Activated CD8-positive, alpha-beta T cell treated with anti-CD3 and anti-CD28 coated beads for 36 hours (primary cell): Measurements from ENCODE around the gene ETHE1. TPM values are rescaled to one million over a fixed set of nuclear protein-coding genes. Genes with fewer than 3 reads are reported as not detected.

Source experiments
- ATAC-seq: fragments of 200-7000 bp; cut with Tn5 transposase; one replicate; pipeline ENCODE4 v1.10.0; 2021; ENCODE audit warnings: mild to moderate bottlenecking, moderate library complexity
- CTCF ChIA-PET: fragments of 350-600 bp; sonication (Branson Sonifier 250); formaldehyde crosslinking; loops from one replicate; lab custom pipeline; 2021; ENCODE audit warnings: antibody characterized with exemption; lab: Charles Lee
- POLR2A ChIA-PET: fragments of 350-600 bp; sonication (Branson Sonifier 250); formaldehyde crosslinking; loops from one replicate; lab custom pipeline; 2021; ENCODE audit warnings: antibody characterized with exemption; lab: Charles Lee
- DNase-seq: peaks from one replicate; pipeline ENCODE4 v3.0.0-alpha.2; 2020
- H3K27ac Mint-ChIP-seq: one replicate; pipeline ENCODE4 v1.8.0; 2021; ENCODE audit warnings: mild to moderate bottlenecking, mixed read lengths
- H3K27me3 Mint-ChIP-seq: one replicate; pipeline ENCODE4 v1.8.0; 2021; ENCODE audit warnings: mixed read lengths
- H3K36me3 Mint-ChIP-seq: one replicate; pipeline ENCODE4 v1.8.0; 2021; ENCODE audit warnings: low read depth, mixed read lengths
- H3K4me1 Mint-ChIP-seq: one replicate; pipeline ENCODE4 v1.8.0; 2021; ENCODE audit warnings: low read depth, mixed read lengths
- H3K4me3 Mint-ChIP-seq: one replicate; pipeline ENCODE4 v1.8.0; 2021; ENCODE audit warnings: mild to moderate bottlenecking, moderate library complexity, mixed read lengths
- H3K9me3 Mint-ChIP-seq: one replicate; pipeline ENCODE4 v1.8.0; 2021; ENCODE audit warnings: mixed read lengths
- CTCF ChIP-seq: fragments of 200-600 bp; IDR thresholded peaks from one replicate; pipeline ENCODE4 v1.8.0; 2022; ENCODE audit warnings: antibody characterized with exemption, mild to moderate bottlenecking
- intact Hi-C: fragments of 100-400 bp; cut with micrococcal nuclease; formaldehyde crosslinking; loops from one replicate; pipeline ENCODE4 v1.10.0; 2022
- total RNA-seq, 2 experiments: library from RNA; stranded (reverse); gene quantifications; one replicate each; pipeline ENCODE4 v1.2.3, GENCODE V29; 2021

Gene ETHE1
- total RNA-seq, 2 experiments from 2014 or later = 50.9 to 57.1 TPM

GRCh38 chr19:43457809-43458208 is 69.2 kb downstream of the ETHE1 start:
- no peaks in the 10 kb centered on the region for H3K9me3 Mint-ChIP-seq
- intact Hi-C loops = no loop called here
- POLR2A ChIA-PET = interaction anchor here (0.7 kb wide), 1 partner anchor 68 kb away, joined by 3 read pairs; no protein-coding TSS in a partner anchor
- no peak overlapping the region for H3K27ac Mint-ChIP-seq
- no peaks in the 10 kb centered on the region for H3K27me3 Mint-ChIP-seq
- H3K36me3 Mint-ChIP-seq = peaks cover 5% of the 10 kb centered on the region
- CTCF ChIA-PET = interaction anchor here (1.2 to 5.9 kb wide), 7 partner anchors 10 to 210 kb away, joined by 3 to 44 read pairs (median 4); no protein-coding TSS in a partner anchor
- H3K4me1 Mint-ChIP-seq = peaks cover 20% of the 10 kb centered on the region
- H3K4me3 Mint-ChIP-seq = no peak overlapping the region
- TF ChIP-seq CTCF = no peak
- no peak for ATAC-seq
- DNase-seq = no peak

Other genes starting within 250 kb of the ETHE1 start
- not detected for gene CD177, start 173.5 kb downstream of the ETHE1 start, total RNA-seq
- gene TEX101, start 112.3 kb downstream of the ETHE1 start, total RNA-seq = not detected
- gene LYPD3, start 61.6 kb downstream of the ETHE1 start, total RNA-seq = 1 to 10 TPM; 4.4 to 4.9 TPM
- gene PHLDB3, start 22.5 kb downstream of the ETHE1 start, total RNA-seq = 10 to 100 TPM; 14.7 to 17.5 TPM
- 1 to 10 TPM; 1.2 to 2.0 TPM for gene ZNF575, start 6.0 kb upstream of the ETHE1 start, total RNA-seq
- 10 to 100 TPM; 29.4 to 32.4 TPM for gene XRCC1, start 48.3 kb upstream of the ETHE1 start, total RNA-seq
- gene PINLYP, start 48.6 kb upstream of the ETHE1 start, total RNA-seq = 10 to 100 TPM in 1 of 2 experiments, 1 to 10 TPM in 1; 9.7 to 12.3 TPM
- 10 to 100 TPM; 17.1 to 17.9 TPM for gene IRGQ, start 68.9 kb upstream of the ETHE1 start, total RNA-seq
- gene ZNF576, start 69.4 kb upstream of the ETHE1 start, total RNA-seq = 10 to 100 TPM in 1 of 2 experiments, 1 to 10 TPM in 1; 8.8 to 12.2 TPM
- under 1 TPM; 0.41 to 0.54 TPM for gene SRRM5, start 84.9 kb upstream of the ETHE1 start, total RNA-seq
- 10 to 100 TPM; 12.3 to 13.4 TPM for gene ZNF428, start 92.4 kb upstream of the ETHE1 start, total RNA-seq
- under 1 TPM; 0.22 to 0.38 TPM for gene CADM4, start 112.6 kb upstream of the ETHE1 start, total RNA-seq
- 10 to 100 TPM; 11.1 to 13.3 TPM for gene PLAUR, start 143.0 kb upstream of the ETHE1 start, total RNA-seq
- gene IRGC, start 188.9 kb upstream of the ETHE1 start, total RNA-seq = not detected
- gene SMG9, start 227.8 kb upstream of the ETHE1 start, total RNA-seq = 10 to 100 TPM; 48.9 to 53.1 TPM